ENCODE measurements around the gene LYRM4. TPM values are rescaled to one million over a fixed set of nuclear protein-coding genes. Genes with fewer than 3 reads are reported as not detected.

The LYRM4 gene
- total RNA-seq, 1 experiment from 2014 or later: 52.8 TPM

DNA sequence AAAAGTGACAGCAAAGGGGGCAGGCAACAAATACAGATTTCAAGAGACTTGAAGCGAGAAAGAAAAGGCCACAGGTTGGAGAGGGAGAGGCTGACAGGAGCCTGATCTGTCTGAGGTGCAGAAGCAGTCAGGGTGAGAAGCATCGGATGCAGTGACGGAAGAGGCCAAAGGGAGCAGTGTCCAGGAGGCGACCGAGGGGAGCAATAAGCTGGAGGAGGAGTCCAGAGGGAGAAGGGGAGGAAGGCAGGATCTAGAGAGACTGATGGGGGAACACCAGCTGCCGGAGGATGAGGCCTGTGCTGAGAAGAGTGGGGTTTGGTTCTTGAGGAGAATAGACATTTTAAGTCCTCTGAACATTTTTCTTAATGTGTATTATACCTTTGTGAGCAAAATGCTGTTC is 24.3 kb upstream of the LYRM4 start:
- H3K36me3 ChIP-seq (ENCODE audit: control insufficient read depth, insufficient read depth, low read length): no peaks in the 10 kb centered on the region
- DNase-seq: no peak
- Mint-ChIP-seq H3K27me3 (ENCODE audit: insufficient read depth, unreplicated experiment) (no peaks in the 10 kb centered on the region), H3K27ac (ENCODE audit: unreplicated experiment) (no peak overlapping the region), H3K36me3 (ENCODE audit: insufficient read depth, unreplicated experiment) (no peaks in the 10 kb centered on the region), H3K4me1 (ENCODE audit: low read depth, unreplicated experiment) (no peaks in the 10 kb centered on the region), H3K4me3 (ENCODE audit: unreplicated experiment) (no peak overlapping the region), H3K9me3 (ENCODE audit: unreplicated experiment) (no peaks in the 10 kb centered on the region)
- no TSS peak for BruUV-seq (replicated peaks)
- intact Hi-C loops (cut with micrococcal nuclease; ENCODE audit: unreplicated experiment): no loop called here
- no peaks in the 10 kb centered on the region for H3K27me3 ChIP-seq (replicated peaks; ENCODE audit: control insufficient read depth, insufficient read depth, low read length)
- ChIA-PET CTCF (no interaction called here), POLR2A (no interaction called here)
- H3K4me3 ChIP-seq (ENCODE audit: low read depth, low read length): no peak overlapping the region
- no peaks in the 10 kb centered on the region for H3K9me3 ChIP-seq
- no peaks in the 10 kb centered on the region for H3K4me1 ChIP-seq
- no peak for TF ChIP-seq CTCF (IDR thresholded peaks at IDR 0.05; ENCODE audit: insufficient read depth in 1 of 2, low read depth in 1 of 2, low read length in 1 of 2, severe bottlenecking in 1 of 2, unreplicated experiment in 1 of 2)

- Histone ChIP-seq H3K27me3 (replicated peaks; ENCODE audit: control insufficient read depth, insufficient read depth, low read length) (no peaks in the 10 kb centered on the region), H3K36me3 (ENCODE audit: control insufficient read depth, insufficient read depth, low read length) (no peaks in the 10 kb centered on the region), H3K9me3 (no peaks in the 10 kb centered on the region), H3K4me1 (no peaks in the 10 kb centered on the region), H3K4me3 (ENCODE audit: low read depth, low read length) (no peak overlapping the region)
- Mint-ChIP-seq H3K4me1 (ENCODE audit: low read depth, unreplicated experiment) (no peaks in the 10 kb centered on the region), H3K27ac (ENCODE audit: unreplicated experiment) (no peak overlapping the region), H3K36me3 (ENCODE audit: insufficient read depth, unreplicated experiment) (no peaks in the 10 kb centered on the region), H3K4me3 (ENCODE audit: unreplicated experiment) (no peak overlapping the region), H3K27me3 (ENCODE audit: insufficient read depth, unreplicated experiment) (no peaks in the 10 kb centered on the region), H3K9me3 (ENCODE audit: unreplicated experiment) (no peaks in the 10 kb centered on the region)
- no peak for DNase-seq
- intact Hi-C loops (cut with micrococcal nuclease; ENCODE audit: unreplicated experiment): no loop called here
- ChIA-PET POLR2A (no interaction called here), CTCF (no interaction called here)
- no TSS peak for BruUV-seq (replicated peaks)
- TF ChIP-seq CTCF (IDR thresholded peaks at IDR 0.05; ENCODE audit: insufficient read depth in 1 of 2, low read depth in 1 of 2, low read length in 1 of 2, severe bottlenecking in 1 of 2, unreplicated experiment in 1 of 2): no peak
These were observed 21.5 kb upstream of the LYRM4 start for GRCh38 chr6:5282191-5282623.

DNA sequence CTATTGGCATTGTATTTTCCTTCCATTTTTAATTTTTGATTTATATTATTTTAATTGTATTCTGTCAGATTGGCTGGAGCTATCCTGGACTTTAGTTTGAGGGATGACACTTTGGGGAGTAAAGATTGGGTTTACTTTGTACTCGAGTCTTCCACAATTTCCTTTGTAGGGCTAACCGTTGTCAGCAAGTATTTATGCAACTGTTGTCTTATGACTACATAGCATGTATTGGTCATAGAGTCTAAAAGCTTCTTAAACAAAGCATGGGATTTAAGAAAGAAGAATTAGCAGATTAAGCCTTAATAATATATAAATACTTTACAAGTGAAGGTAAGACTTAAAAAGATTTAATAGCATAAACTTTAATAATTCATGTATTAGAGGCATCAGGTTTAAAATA is 20.2 kb upstream of the LYRM4 start:
- Mint-ChIP-seq H3K4me1 (ENCODE audit: low read depth, unreplicated experiment) (no peaks in the 10 kb centered on the region), H3K36me3 (ENCODE audit: insufficient read depth, unreplicated experiment) (no peaks in the 10 kb centered on the region), H3K27ac (ENCODE audit: unreplicated experiment) (no peak overlapping the region), H3K9me3 (ENCODE audit: unreplicated experiment) (no peaks in the 10 kb centered on the region), H3K27me3 (ENCODE audit: insufficient read depth, unreplicated experiment) (no peaks in the 10 kb centered on the region), H3K4me3 (ENCODE audit: unreplicated experiment) (no peak overlapping the region)
- no peak for TF ChIP-seq CTCF (IDR thresholded peaks at IDR 0.05; ENCODE audit: insufficient read depth in 1 of 2, low read depth in 1 of 2, low read length in 1 of 2, severe bottlenecking in 1 of 2, unreplicated experiment in 1 of 2)
- no peaks in the 10 kb centered on the region for H3K27me3 ChIP-seq (replicated peaks; ENCODE audit: control insufficient read depth, insufficient read depth, low read length)
- H3K36me3 ChIP-seq (ENCODE audit: control insufficient read depth, insufficient read depth, low read length): no peaks in the 10 kb centered on the region; the same call in 1 of the 2 replicates
- intact Hi-C loops (cut with micrococcal nuclease; ENCODE audit: unreplicated experiment): no loop called here
- H3K4me1 ChIP-seq: no peaks in the 10 kb centered on the region
- no TSS peak for BruUV-seq (replicated peaks)
- CTCF ChIA-PET: no interaction called here
- POLR2A ChIA-PET: no interaction called here
- no peak overlapping the region for H3K4me3 ChIP-seq (ENCODE audit: low read depth, low read length)
- DNase-seq: no peak
- H3K9me3 ChIP-seq: no peaks in the 10 kb centered on the region

Data from Caco-2 (cell line).